GM19043 (cell line): ENCODE measurements around the gene SMC3.
"Not testable (repeated sequence)": the region's sequence is repeated elsewhere in the genome, so short reads cannot be mapped to it uniquely, and the experiment has no call there.

Experiments
- ATAC-seq: cut with Tn5 transposase; IDR thresholded peaks from one replicate; pipeline ENCODE4 v1.9.1; 2021; ENCODE audit warnings: low read depth; ENCODE audit not compliant: unreplicated experiment

SMC3 gene

GRCh38 chr10:110574420-110574819 is 6.9 kb downstream of the SMC3 start:
- no peak for ATAC-seq

- ATAC-seq = no peak
Measured at GRCh38 chr10:110576220-110576619, 8.7 kb downstream of the SMC3 start.

- no peak for ATAC-seq
Measured at GRCh38 chr10:110577056-110577455, 9.6 kb downstream of the SMC3 start.

- no peak for ATAC-seq
Measured at GRCh38 chr10:110584006-110584405, 16.5 kb downstream of the SMC3 start.

GRCh38 chr10:110591760-110592159 is 24.3 kb downstream of the SMC3 start:
- no peak for ATAC-seq

- ATAC-seq = no peak
Measured at GRCh38 chr10:110597476-110597875, 30.0 kb downstream of the SMC3 start.

GRCh38 chr10:110600487-110601101 is 33.1 kb downstream of the SMC3 start:
- ATAC-seq = peak; percentile 87

- ATAC-seq = no peak
Measured at GRCh38 chr10:110601581-110601980, 34.1 kb downstream of the SMC3 start.

- no peak for ATAC-seq
Measured at GRCh38 chr10:110608087-110608486, 40.6 kb downstream of the SMC3 start.

GRCh38 chr10:110609605-110610004 is 42.1 kb downstream of the SMC3 start:
- no peak for ATAC-seq

GRCh38 chr10:110610308-110610774 is 42.8 kb downstream of the SMC3 start:
- ATAC-seq = no peak

- ATAC-seq = not testable (repeated sequence)
Measured at GRCh38 chr10:110610781-110611180, 43.3 kb downstream of the SMC3 start.

GRCh38 chr10:110612087-110612486 is 44.6 kb downstream of the SMC3 start:
- no peak for ATAC-seq

- ATAC-seq = no peak
Measured at GRCh38 chr10:110612629-110613028, 45.1 kb downstream of the SMC3 start.

- no peak for ATAC-seq
Measured at GRCh38 chr10:110613341-110613995, 46.0 kb downstream of the SMC3 start.

- no peak for ATAC-seq
Measured at GRCh38 chr10:110613996-110614495, 46.6 kb downstream of the SMC3 start.

GRCh38 chr10:110615057-110615747 is 47.7 kb downstream of the SMC3 start:
- no peak for ATAC-seq

- no peak for ATAC-seq
Measured at GRCh38 chr10:110616493-110617033, 49.1 kb downstream of the SMC3 start.

- ATAC-seq = no peak
Measured at GRCh38 chr10:110617425-110618229, 50.1 kb downstream of the SMC3 start.

- no peak for ATAC-seq
Measured at GRCh38 chr10:110618230-110618610, 50.7 kb downstream of the SMC3 start.
